NCI-H82 treated with DMSO at 0.1 percent for 48 hours (cell line): ENCODE measurements around the gene PDP2.

ENCODE experiments used
- DNase-seq: peaks from one replicate; lab custom pipeline; 2025; ENCODE audit not compliant: unreplicated experiment; lab: John Stamatoyannopoulos, UW

The PDP2 gene

GRCh38 chr16:66880288-66881013 lies at the start of gene PDP2:
TSS of gene PDP2 (plus strand) at chr16:66880515. CDS start at chr16:66884285, 3,770 bp downstream.
- peak; percentile 89 for DNase-seq

GRCh38 chr16:66832190-66832589 lies 48.1 kb upstream of the PDP2 start:
- DNase-seq, result no peak

- DNase-seq, result no peak
These were observed 47.5 kb upstream of the PDP2 start for GRCh38 chr16:66832661-66833305.

GRCh38 chr16:66834746-66835145 lies 45.6 kb upstream of the PDP2 start:
- DNase-seq, result no peak

- no peak for DNase-seq
These were observed 39.4 kb upstream of the PDP2 start for GRCh38 chr16:66840883-66841282.

GRCh38 chr16:66841366-66841765 lies 38.9 kb upstream of the PDP2 start:
- DNase-seq, result no peak

GRCh38 chr16:66842765-66843164 lies 37.5 kb upstream of the PDP2 start:
- DNase-seq, result no peak

GRCh38 chr16:66843191-66843590 lies 37.1 kb upstream of the PDP2 start:
- DNase-seq, result no peak

GRCh38 chr16:66844009-66844341 lies 36.3 kb upstream of the PDP2 start:
- no peak for DNase-seq

GRCh38 chr16:66844342-66845079 lies 35.8 kb upstream of the PDP2 start, which contains the start of gene CA7:
TSS of gene CA7 (plus strand) at chr16:66844414. CDS start at chr16:66844488, 74 bp downstream.
- no peak for DNase-seq

- no peak for DNase-seq
These were observed 35.3 kb upstream of the PDP2 start for GRCh38 chr16:66845080-66845410.

- peak; percentile 27 for DNase-seq
These were observed 34.5 kb upstream of the PDP2 start for GRCh38 chr16:66845791-66846221.

- DNase-seq, result no peak
These were observed 34.0 kb upstream of the PDP2 start for GRCh38 chr16:66846266-66846665.

- no peak for DNase-seq
These were observed 33.5 kb upstream of the PDP2 start for GRCh38 chr16:66846831-66847230.

- no peak for DNase-seq
These were observed 32.7 kb upstream of the PDP2 start for GRCh38 chr16:66847533-66848067.

GRCh38 chr16:66848172-66848571 lies 32.1 kb upstream of the PDP2 start:
- DNase-seq, result no peak

- DNase-seq, result no peak
These were observed 31.3 kb upstream of the PDP2 start for GRCh38 chr16:66849021-66849420.

GRCh38 chr16:66849549-66849948 lies 30.8 kb upstream of the PDP2 start:
- DNase-seq, result no peak

GRCh38 chr16:66850115-66850815 lies 30.1 kb upstream of the PDP2 start:
- DNase-seq, result no peak

GRCh38 chr16:66851166-66851964 lies 28.9 kb upstream of the PDP2 start:
- DNase-seq, result no peak
